Panc1 (cell line): Measurements from ENCODE around the gene PIGS. TPM values are rescaled to one million over a fixed set of nuclear protein-coding genes. Genes with fewer than 3 reads are reported as not detected.

Experiments
- ATAC-seq: fragments of 200-7000 bp; cut with Tn5 transposase; 2 replicates; pipeline ENCODE4 v1.9.1; 2020; ENCODE audit warnings: mild to moderate bottlenecking, moderate library complexity
- BruUV-seq: library from RNA; stranded (reverse); fragments of 400-500 nt; replicated peaks from 2 replicates; lab custom pipeline; 2021; lab: Mats Ljungman, UMichigan
- CTCF ChIA-PET: fragments of 300-600 bp; sonication (Branson Sonifier 250); formaldehyde crosslinking; loops from one replicate; lab custom pipeline; 2022; ENCODE audit warnings: antibody characterized with exemption; lab: Charles Lee
- POLR2A ChIA-PET: fragments of 300-600 bp; sonication (Branson Sonifier 250); formaldehyde crosslinking; loops from one replicate; lab custom pipeline; 2022; ENCODE audit warnings: antibody characterized with exemption; lab: Charles Lee
- DNase-seq: peaks from one replicate; pipeline ENCODE4 v3.0.0-alpha.2; 2010; ENCODE audit warnings: low read depth, low spot score
- H3K27ac ChIP-seq: 2 replicates; pipeline ENCODE4 v1.5.1; 2011; ENCODE audit warnings: mild to moderate bottlenecking, low read length, inconsistent platforms
- H3K27me3 ChIP-seq: fragments of 200-500 bp; sonication (Bioruptor generic); 2 replicates; pipeline ENCODE4 v1.6.0; 2014; ENCODE audit warnings: low read length, inconsistent platforms; ENCODE audit not compliant: control insufficient read depth, insufficient read depth
- H3K36me3 ChIP-seq: fragments of 200-500 bp; sonication (Bioruptor generic); 2 replicates; pipeline ENCODE4 v1.5.1; 2014; ENCODE audit warnings: inconsistent platforms, mild to moderate bottlenecking, low read length, moderate library complexity; ENCODE audit not compliant: control insufficient read depth, insufficient read depth
- H3K4me1 ChIP-seq: 2 replicates; pipeline ENCODE4 v1.5.1; 2011; ENCODE audit warnings: inconsistent platforms, mild to moderate bottlenecking, low read length, moderate library complexity; ENCODE audit not compliant: control insufficient read depth, insufficient read depth
- H3K4me3 ChIP-seq, 2 experiments: 2 replicates each; pipeline ENCODE4 v1.5.1; 2011 to 2012; ENCODE audit warnings: low read depth in 2 of 2, low read length in 2 of 2, mild to moderate bottlenecking in 2 of 2, inconsistent platforms in 1 of 2, moderate library complexity in 1 of 2
- H3K9me3 ChIP-seq: fragments of 200-500 bp; sonication (Bioruptor generic); 2 replicates; pipeline ENCODE4 v1.5.1; 2014; ENCODE audit warnings: low read depth, mild to moderate bottlenecking, inconsistent platforms, low read length, moderate library complexity; ENCODE audit not compliant: control insufficient read depth, insufficient read depth
- POLR2AphosphoS5 ChIP-seq: IDR thresholded peaks from 2 replicates; pipeline ENCODE4 v1.6.1; 2012; ENCODE audit warnings: mild to moderate bottlenecking, low read depth, low read length, moderate library complexity
- SIN3A ChIP-seq: IDR thresholded peaks from 2 replicates; pipeline ENCODE4 v1.6.1; 2012; ENCODE audit warnings: low read depth, mild to moderate bottlenecking, low read length, moderate library complexity, borderline replicate concordance; ENCODE audit not compliant: insufficient read depth
- TCF7L2 ChIP-seq: IDR thresholded peaks from 2 replicates; pipeline ENCODE4 v1.6.1; 2011; ENCODE audit warnings: mild to moderate bottlenecking, low read depth, low read length, inconsistent platforms
- in situ Hi-C: cut with HindIII; loops from 2 replicates; pipeline ENCODE4 v1.10.0; 2016; ENCODE audit warnings: low sequenced_read_pairs, low pct_unique_long_range_greater_than_20kb
- intact Hi-C: fragments of 100-400 bp; cut with micrococcal nuclease; formaldehyde crosslinking; loops from one replicate; pipeline ENCODE4 v1.10.0; 2022; ENCODE audit not compliant: unreplicated experiment
- total RNA-seq: library from RNA; stranded (reverse); gene quantifications from one replicate; pipeline ENCODE4 v1.2.1, GENCODE V29; 2021; ENCODE audit not compliant: unreplicated experiment
- TF ChIP-seq, protein P1 (sequence below), 2 experiments: IDR thresholded peaks; 2 replicates each; pipeline ENCODE4 v1.6.1; 2011 to 2012; ENCODE audit warnings: low read depth in 2 of 2, control low read depth in 1 of 2, low read length in 1 of 2, mild to moderate bottlenecking in 1 of 2, moderate library complexity in 1 of 2; ENCODE audit not compliant: insufficient read depth in 1 of 2
- TF ChIP-seq, protein P2 (sequence below): fragments of 450-650 bp; IDR thresholded peaks from 2 replicates; pipeline ENCODE4 v1.5.1; 2017; ENCODE audit warnings: mild to moderate bottlenecking

Gene PIGS
- total RNA-seq, 1 experiment from 2014 or later: 78.8 TPM

DNA sequence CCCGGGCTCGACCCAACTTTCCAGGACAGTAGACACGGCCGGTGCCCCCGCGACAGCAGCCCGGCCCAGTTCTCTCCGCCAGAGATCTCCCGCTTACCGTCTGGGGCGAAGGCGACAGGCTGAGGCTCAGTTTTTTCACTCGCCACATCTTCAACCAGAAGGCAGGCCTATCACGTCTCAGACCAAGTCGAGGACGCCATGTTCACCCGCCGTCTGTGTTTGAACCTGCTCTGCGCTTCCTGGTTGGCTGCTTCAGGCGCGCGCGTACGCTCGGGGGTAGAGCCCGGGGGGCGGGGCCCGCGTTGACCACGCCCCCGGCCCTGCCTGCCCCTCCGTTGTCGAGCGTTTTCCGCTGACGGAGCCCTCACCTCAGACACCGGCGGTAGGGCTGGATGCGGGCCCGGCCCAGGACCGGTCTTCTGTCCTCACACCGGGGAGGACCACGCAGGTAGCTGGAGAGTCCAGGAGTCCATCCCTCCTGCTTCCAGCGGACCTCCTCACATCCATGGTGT lies 27.5 kb upstream of the PIGS start, which contains the start of gene SPAG5:
TSS of gene SPAG5 (minus strand) at position 227 of the 512 bp plus-strand sequence. CDS start at position 148, 79 bp downstream.
- in situ Hi-C loops: no loop called here
- DNase-seq: peak; percentile 57
- peak; percentile 78 for TF ChIP-seq SIN3A
- TF ChIP-seq TCF7L2: peak; percentile 74
- TF ChIP-seq, protein P1, sequence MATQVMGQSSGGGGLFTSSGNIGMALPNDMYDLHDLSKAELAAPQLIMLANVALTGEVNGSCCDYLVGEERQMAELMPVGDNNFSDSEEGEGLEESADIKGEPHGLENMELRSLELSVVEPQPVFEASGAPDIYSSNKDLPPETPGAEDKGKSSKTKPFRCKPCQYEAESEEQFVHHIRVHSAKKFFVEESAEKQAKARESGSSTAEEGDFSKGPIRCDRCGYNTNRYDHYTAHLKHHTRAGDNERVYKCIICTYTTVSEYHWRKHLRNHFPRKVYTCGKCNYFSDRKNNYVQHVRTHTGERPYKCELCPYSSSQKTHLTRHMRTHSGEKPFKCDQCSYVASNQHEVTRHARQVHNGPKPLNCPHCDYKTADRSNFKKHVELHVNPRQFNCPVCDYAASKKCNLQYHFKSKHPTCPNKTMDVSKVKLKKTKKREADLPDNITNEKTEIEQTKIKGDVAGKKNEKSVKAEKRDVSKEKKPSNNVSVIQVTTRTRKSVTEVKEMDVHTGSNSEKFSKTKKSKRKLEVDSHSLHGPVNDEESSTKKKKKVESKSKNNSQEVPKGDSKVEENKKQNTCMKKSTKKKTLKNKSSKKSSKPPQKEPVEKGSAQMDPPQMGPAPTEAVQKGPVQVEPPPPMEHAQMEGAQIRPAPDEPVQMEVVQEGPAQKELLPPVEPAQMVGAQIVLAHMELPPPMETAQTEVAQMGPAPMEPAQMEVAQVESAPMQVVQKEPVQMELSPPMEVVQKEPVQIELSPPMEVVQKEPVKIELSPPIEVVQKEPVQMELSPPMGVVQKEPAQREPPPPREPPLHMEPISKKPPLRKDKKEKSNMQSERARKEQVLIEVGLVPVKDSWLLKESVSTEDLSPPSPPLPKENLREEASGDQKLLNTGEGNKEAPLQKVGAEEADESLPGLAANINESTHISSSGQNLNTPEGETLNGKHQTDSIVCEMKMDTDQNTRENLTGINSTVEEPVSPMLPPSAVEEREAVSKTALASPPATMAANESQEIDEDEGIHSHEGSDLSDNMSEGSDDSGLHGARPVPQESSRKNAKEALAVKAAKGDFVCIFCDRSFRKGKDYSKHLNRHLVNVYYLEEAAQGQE (IDR thresholded peaks at IDR 0.05; ENCODE audit: insufficient read depth in 1 of 2, low read depth in 2 of 2, low read length in 1 of 2): no peak
- TF ChIP-seq, protein P2, sequence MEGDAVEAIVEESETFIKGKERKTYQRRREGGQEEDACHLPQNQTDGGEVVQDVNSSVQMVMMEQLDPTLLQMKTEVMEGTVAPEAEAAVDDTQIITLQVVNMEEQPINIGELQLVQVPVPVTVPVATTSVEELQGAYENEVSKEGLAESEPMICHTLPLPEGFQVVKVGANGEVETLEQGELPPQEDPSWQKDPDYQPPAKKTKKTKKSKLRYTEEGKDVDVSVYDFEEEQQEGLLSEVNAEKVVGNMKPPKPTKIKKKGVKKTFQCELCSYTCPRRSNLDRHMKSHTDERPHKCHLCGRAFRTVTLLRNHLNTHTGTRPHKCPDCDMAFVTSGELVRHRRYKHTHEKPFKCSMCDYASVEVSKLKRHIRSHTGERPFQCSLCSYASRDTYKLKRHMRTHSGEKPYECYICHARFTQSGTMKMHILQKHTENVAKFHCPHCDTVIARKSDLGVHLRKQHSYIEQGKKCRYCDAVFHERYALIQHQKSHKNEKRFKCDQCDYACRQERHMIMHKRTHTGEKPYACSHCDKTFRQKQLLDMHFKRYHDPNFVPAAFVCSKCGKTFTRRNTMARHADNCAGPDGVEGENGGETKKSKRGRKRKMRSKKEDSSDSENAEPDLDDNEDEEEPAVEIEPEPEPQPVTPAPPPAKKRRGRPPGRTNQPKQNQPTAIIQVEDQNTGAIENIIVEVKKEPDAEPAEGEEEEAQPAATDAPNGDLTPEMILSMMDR: no peak
- TF ChIP-seq POLR2AphosphoS5: peak; percentile 90
- Histone ChIP-seq H3K27ac (peak within 1 kb of the TSS; percentile 95), H3K9me3 (no peaks in the 10 kb centered on the region), H3K27me3 (no peaks in the 10 kb centered on the region), H3K4me1 (peaks cover 10% of the 10 kb centered on the region), H3K36me3 (peaks cover 4% of the 10 kb centered on the region), H3K4me3 (peak within 1 kb of the TSS; percentile 82 to 83)
- ChIA-PET POLR2A (interaction anchor here (0.9 to 1.7 kb wide), 3 partner anchors 12 to 42 kb away, joined by 3 to 5 read pairs (median 4); partner anchors contain the start of gene ALDOC), CTCF (no interaction called here)
- ATAC-seq: peak; percentile 97
- no TSS peak for BruUV-seq
- intact Hi-C loops: no loop called here

DNA sequence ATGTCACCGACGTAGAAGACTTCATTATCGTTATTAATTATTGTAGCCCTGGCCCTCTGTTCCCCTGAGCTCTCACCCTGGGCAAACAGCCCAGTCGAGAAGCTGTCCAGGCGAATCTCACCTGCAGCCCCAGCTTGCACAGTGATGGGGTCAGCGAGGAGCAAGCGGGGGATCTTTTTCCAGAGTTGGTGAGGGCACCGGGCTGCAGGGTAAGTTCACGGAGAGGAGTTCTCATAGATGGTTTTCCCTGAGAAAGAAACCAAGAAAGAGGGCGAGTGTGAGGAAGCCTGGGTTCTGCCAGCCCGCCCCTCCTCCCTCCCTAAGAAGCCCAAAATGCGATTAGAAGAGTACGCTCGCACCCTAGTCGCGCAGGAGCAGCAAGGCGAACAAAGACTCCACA lies 27.1 kb upstream of the PIGS start:
- ATAC-seq (peak; percentile 19), DNase-seq (no peak)
- TF ChIP-seq, protein P1 (IDR thresholded peaks at IDR 0.05; ENCODE audit: insufficient read depth in 1 of 2, low read depth in 2 of 2, low read length in 1 of 2): no peak
- TF ChIP-seq, protein P2: no peak
- no peak for TF ChIP-seq TCF7L2
- TF ChIP-seq POLR2AphosphoS5: no peak
- no peak for TF ChIP-seq SIN3A
- TSS peak; percentile 91 for BruUV-seq
- H3K36me3 ChIP-seq: peaks cover 4% of the 10 kb centered on the region
- intact Hi-C loops: no loop called here
- no peaks in the 10 kb centered on the region for H3K9me3 ChIP-seq
- H3K27me3 ChIP-seq: no peaks in the 10 kb centered on the region
- peak overlapping the region; percentile 95 for H3K27ac ChIP-seq
- ChIA-PET CTCF (no interaction called here), POLR2A (interaction anchor here (1.7 kb wide), 1 partner anchor 22 kb away, joined by 3 read pairs; the partner anchor contains the start of gene ALDOC)
- H3K4me3 ChIP-seq: peak overlapping the region; percentile 82 to 83
- in situ Hi-C loops: no loop called here
- peaks cover 10% of the 10 kb centered on the region for H3K4me1 ChIP-seq
